Mucosa of descending colon (tissue), 3 donors: ENCODE measurements around the gene LARGE1. TPM values are rescaled to one million over a fixed set of nuclear protein-coding genes. Genes with fewer than 3 reads are reported as not detected.

Experiments
- ATAC-seq: fragments of 200-7000 bp; cut with Tn5 transposase; one replicate; pipeline ENCODE4 v1.9.1; 2020; ENCODE audit warnings: mild to moderate bottlenecking, moderate library complexity
- DNase-seq, 3 donors: peaks; one replicate each; pipeline ENCODE4 v3.0.0-alpha.2; 2020
- H3K36me3 ChIP-seq: fragments of 200-600 bp; one replicate; pipeline ENCODE4 v1.8.0; 2021; ENCODE audit warnings: low read depth, mild to moderate bottlenecking
- H3K4me1 ChIP-seq: fragments of 200-600 bp; one replicate; pipeline ENCODE4 v1.8.0; 2021; ENCODE audit warnings: low read depth, mild to moderate bottlenecking
- H3K4me3 ChIP-seq: fragments of 200-600 bp; one replicate; pipeline ENCODE4 v1.8.0; 2021; ENCODE audit warnings: mild to moderate bottlenecking
- H3K9me3 ChIP-seq: fragments of 200-600 bp; one replicate; pipeline ENCODE4 v1.8.0; 2021; ENCODE audit warnings: mild to moderate bottlenecking
- CTCF ChIP-seq: fragments of 200-600 bp; IDR thresholded peaks from one replicate; pipeline ENCODE4 v1.8.0; 2022; ENCODE audit warnings: antibody characterized with exemption, mild to moderate bottlenecking
- intact Hi-C, 2 donors: fragments of 100-400 bp; cut with DNase I in 1 of 2; cut with micrococcal nuclease in 1 of 2; formaldehyde crosslinking; loops; one replicate each; pipeline versions ENCODE4 v1.11.0 to v1.11.1; 2022; cut with DNase I, micrococcal nuclease
- total RNA-seq, 3 donors: library from RNA; stranded (reverse); fragmentation: NEBNext Ultra II Directional in 2 of 3; extraction: Animal tissue kit (Norgen Biotek cat#: 25700) in 2 of 3; gene quantifications; one replicate each; pipeline versions ENCODE4 v1.2.1 to v1.2.4, GENCODE V29; 2021 to 2023
- donor health status: DM: no; HTN: no; CAD: no; lungs with moderate emphysema.
- donor health status: DM: no; HTN: no; CAD: no.
- donor health status: DM: no; HTN: yes; CAD: no.

The LARGE1 gene
- total RNA-seq, 3 donors from 2014 or later, result 29.3 to 93.8 (median 67.7) TPM

GRCh38 chr22:33625959-33626358 is 294.3 kb downstream of the LARGE1 start:
- no peak for TF ChIP-seq CTCF
- H3K9me3 ChIP-seq, result no peaks in the 10 kb centered on the region
- no peak for DNase-seq
- no peaks in the 10 kb centered on the region for H3K4me1 ChIP-seq
- no peak overlapping the region for H3K4me3 ChIP-seq
- no peaks in the 10 kb centered on the region for H3K36me3 ChIP-seq
- no peak for ATAC-seq
- intact Hi-C loops, result loop anchor here in 1 of 2 donors (5.0 kb wide), 1 partner anchor 401 kb away; no protein-coding TSS in a partner anchor

GRCh38 chr22:33620085-33620484 is 300.2 kb downstream of the LARGE1 start:
- DNase-seq (no peak), ATAC-seq (no peak)
- no peaks in the 10 kb centered on the region for H3K36me3 ChIP-seq
- no peak overlapping the region for H3K4me3 ChIP-seq
- TF ChIP-seq CTCF, result no peak
- no peaks in the 10 kb centered on the region for H3K4me1 ChIP-seq
- intact Hi-C loops, result no loop called here
- no peaks in the 10 kb centered on the region for H3K9me3 ChIP-seq

- Histone ChIP-seq H3K4me3 (no peak overlapping the region), H3K4me1 (no peaks in the 10 kb centered on the region)
- ATAC-seq, result no peak
Observed at GRCh38 chr22:33606504-33606903, 313.8 kb downstream of the LARGE1 start.

GRCh38 chr22:33605666-33606065 is 314.6 kb downstream of the LARGE1 start:
- intact Hi-C loops, result no loop called here
- H3K9me3 ChIP-seq, result no peaks in the 10 kb centered on the region
- no peaks in the 10 kb centered on the region for H3K36me3 ChIP-seq
- no peak for TF ChIP-seq CTCF
- H3K4me1 ChIP-seq, result no peaks in the 10 kb centered on the region
- no peak for ATAC-seq
- H3K4me3 ChIP-seq, result no peak overlapping the region
- DNase-seq, result no peak

More at GRCh38 chr22:33606504-33606903, 313.8 kb downstream of the LARGE1 start:
- Histone ChIP-seq H3K36me3 (no peaks in the 10 kb centered on the region), H3K9me3 (no peaks in the 10 kb centered on the region)
- TF ChIP-seq CTCF, result no peak
- no peak for DNase-seq
- intact Hi-C loops, result no loop called here

- ATAC-seq (no peak), DNase-seq (no peak)
- H3K9me3 ChIP-seq, result no peaks in the 10 kb centered on the region
- no peaks in the 10 kb centered on the region for H3K4me1 ChIP-seq
- no peak for TF ChIP-seq CTCF
- no peaks in the 10 kb centered on the region for H3K36me3 ChIP-seq
- intact Hi-C loops, result no loop called here
- no peak overlapping the region for H3K4me3 ChIP-seq
Observed at GRCh38 chr22:33605221-33605620, 315.1 kb downstream of the LARGE1 start.

GRCh38 chr22:33601062-33601461 is 319.2 kb downstream of the LARGE1 start:
- TF ChIP-seq CTCF, result no peak
- no peak for DNase-seq
- intact Hi-C loops, result no loop called here
- Histone ChIP-seq H3K4me1 (no peaks in the 10 kb centered on the region), H3K9me3 (no peaks in the 10 kb centered on the region), H3K4me3 (no peak overlapping the region), H3K36me3 (no peaks in the 10 kb centered on the region)
- ATAC-seq, result no peak
